ENCODE results near the gene PRICKLE4. TPM values are rescaled to one million over a fixed set of nuclear protein-coding genes. Genes with fewer than 3 reads are reported as not detected.

The PRICKLE4 gene
- total and polyA plus RNA-seq, 8 donors, result 0.88 to 5.7 (median 1.9) TPM

GRCh38 chr6:41813956-41814355 is 33.4 kb downstream of the PRICKLE4 start:
- no peak for DNase-seq
- WGBS, 2 donors, result 74 to 80% methylated on average over 2 of the region's 2 CpGs
- Histone ChIP-seq H3K27me3 (no peaks in the 10 kb centered on the region), H3K27ac (no peak overlapping the region), H3K4me3 (no peak overlapping the region), H3K9me3 (no peaks in the 10 kb centered on the region), H3K4me1 (no peaks in the 10 kb centered on the region), H3K36me3 (no peaks in the 10 kb centered on the region)
- TF ChIP-seq CTCF (IDR thresholded peaks at IDR 0.05), result no peak
- intact Hi-C loops (cut with DNase I), result no loop called here
- FAIRE-seq, result no peak
- ATAC-seq, result no peak

- WGBS, 2 donors, result 69 to 73% methylated on average over 4 of the region's 4 CpGs
- H3K4me1 ChIP-seq, result no peaks in the 10 kb centered on the region
- FAIRE-seq, result no peak
These were observed 34.0 kb downstream of the PRICKLE4 start for GRCh38 chr6:41814629-41815028.

GRCh38 chr6:41815587-41815986 is 35.0 kb downstream of the PRICKLE4 start:
- intact Hi-C loops (cut with DNase I), result no loop called here
- DNase-seq (no peak), ATAC-seq (no peak), FAIRE-seq (no peak)
- no peaks in the 10 kb centered on the region for H3K9me3 ChIP-seq
- whole genome bisulfite sequencing, 2 donors, result 88 to 92% methylated on average over 1 of the region's 1 CpG
- no peaks in the 10 kb centered on the region for H3K36me3 ChIP-seq
- TF ChIP-seq CTCF (IDR thresholded peaks at IDR 0.05), result no peak
- H3K4me3 ChIP-seq, result no peak overlapping the region
- H3K27me3 ChIP-seq, result no peaks in the 10 kb centered on the region
- no peaks in the 10 kb centered on the region for H3K4me1 ChIP-seq
- H3K27ac ChIP-seq, result no peak overlapping the region

More at GRCh38 chr6:41814629-41815028, 34.0 kb downstream of the PRICKLE4 start:
- DNase-seq (no peak), ATAC-seq (no peak)
- H3K27me3 ChIP-seq, result no peaks in the 10 kb centered on the region
- no peak for TF ChIP-seq CTCF (IDR thresholded peaks at IDR 0.05)
- intact Hi-C loops (cut with DNase I), result no loop called here
- H3K9me3 ChIP-seq, result no peaks in the 10 kb centered on the region
- no peaks in the 10 kb centered on the region for H3K36me3 ChIP-seq
- no peak overlapping the region for H3K27ac ChIP-seq
- H3K4me3 ChIP-seq, result no peak overlapping the region

DNA sequence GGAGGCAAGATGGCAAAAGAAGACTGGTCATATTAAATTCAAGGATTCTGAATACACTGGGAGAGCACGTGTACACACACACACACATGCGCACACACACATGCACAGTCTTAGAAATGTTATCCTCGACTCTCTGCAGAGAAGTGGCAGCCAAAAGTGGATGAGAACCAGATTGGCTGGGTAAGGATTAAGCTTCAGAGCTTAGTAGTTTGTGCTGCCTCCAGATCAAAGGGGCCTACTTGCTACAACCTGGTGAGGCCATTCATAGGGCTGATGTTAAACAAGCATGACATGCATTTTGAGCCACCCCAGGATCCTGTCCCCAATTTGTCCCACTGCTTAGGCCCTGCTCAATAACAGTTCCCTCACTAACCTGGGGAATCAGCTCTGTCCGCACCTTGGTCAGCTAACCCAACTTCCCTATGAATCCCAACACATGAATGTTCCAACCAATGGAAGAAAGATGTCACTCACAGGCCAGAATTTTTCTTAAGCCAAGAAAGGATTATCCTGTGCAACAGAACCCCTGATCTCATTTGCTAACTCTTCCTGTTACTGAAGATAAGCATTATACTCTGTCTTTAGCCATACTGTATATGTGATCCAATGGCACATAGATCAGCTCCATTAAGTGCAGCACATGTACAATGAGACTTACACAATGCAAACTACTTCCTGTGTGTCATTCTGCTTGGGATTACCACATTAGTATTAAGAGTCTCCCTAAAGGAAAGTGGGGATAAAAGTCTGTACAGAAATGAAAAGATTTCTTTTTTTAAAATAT is 37.9 kb downstream of the PRICKLE4 start:
- Histone ChIP-seq H3K9me3 (no peaks in the 10 kb centered on the region), H3K4me1 (no peaks in the 10 kb centered on the region), H3K4me3 (no peak overlapping the region), H3K27ac (no peak overlapping the region), H3K27me3 (no peaks in the 10 kb centered on the region), H3K36me3 (no peaks in the 10 kb centered on the region)
- intact Hi-C loops (cut with DNase I), result no loop called here
- no peak for DNase-seq
- TF ChIP-seq CTCF (IDR thresholded peaks at IDR 0.05), result no peak
- no peak for ATAC-seq
- no peak for FAIRE-seq
- 71 to 77% methylated on average over 4 of the region's 4 CpGs for WGBS, 2 donors

- no peak for FAIRE-seq
- H3K9me3 ChIP-seq, result no peaks in the 10 kb centered on the region
- no peak overlapping the region for H3K27ac ChIP-seq
- no peaks in the 10 kb centered on the region for H3K4me1 ChIP-seq
- ATAC-seq, result no peak
- H3K4me3 ChIP-seq, result no peak overlapping the region
- intact Hi-C loops (cut with DNase I), result no loop called here
- no peak for TF ChIP-seq CTCF (IDR thresholded peaks at IDR 0.05)
- no peaks in the 10 kb centered on the region for H3K36me3 ChIP-seq
- H3K27me3 ChIP-seq, result no peaks in the 10 kb centered on the region
- DNase-seq, result no peak
- 87 to 89% methylated on average over 4 of the region's 4 CpGs for WGBS, 2 donors
These were observed 40.7 kb downstream of the PRICKLE4 start for GRCh38 chr6:41821266-41821665.

Data from pancreas (tissue), 10 donors.